Raji (cell line): ENCODE measurements around the gene GOLIM4.
A peak's percentile ranks its signal among the peaks of the same experiment; 100 is the strongest.

Experiments
- POLR2A ChIP-seq: IDR thresholded peaks from 2 replicates; pipeline ENCODE4 v1.6.1; 2011; ENCODE audit warnings: low read depth, low read length, control low read depth; ENCODE audit not compliant: insufficient read depth

GOLIM4 gene, protein sequence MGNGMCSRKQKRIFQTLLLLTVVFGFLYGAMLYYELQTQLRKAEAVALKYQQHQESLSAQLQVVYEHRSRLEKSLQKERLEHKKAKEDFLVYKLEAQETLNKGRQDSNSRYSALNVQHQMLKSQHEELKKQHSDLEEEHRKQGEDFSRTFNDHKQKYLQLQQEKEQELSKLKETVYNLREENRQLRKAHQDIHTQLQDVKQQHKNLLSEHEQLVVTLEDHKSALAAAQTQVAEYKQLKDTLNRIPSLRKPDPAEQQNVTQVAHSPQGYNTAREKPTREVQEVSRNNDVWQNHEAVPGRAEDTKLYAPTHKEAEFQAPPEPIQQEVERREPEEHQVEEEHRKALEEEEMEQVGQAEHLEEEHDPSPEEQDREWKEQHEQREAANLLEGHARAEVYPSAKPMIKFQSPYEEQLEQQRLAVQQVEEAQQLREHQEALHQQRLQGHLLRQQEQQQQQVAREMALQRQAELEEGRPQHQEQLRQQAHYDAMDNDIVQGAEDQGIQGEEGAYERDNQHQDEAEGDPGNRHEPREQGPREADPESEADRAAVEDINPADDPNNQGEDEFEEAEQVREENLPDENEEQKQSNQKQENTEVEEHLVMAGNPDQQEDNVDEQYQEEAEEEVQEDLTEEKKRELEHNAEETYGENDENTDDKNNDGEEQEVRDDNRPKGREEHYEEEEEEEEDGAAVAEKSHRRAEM

DNA sequence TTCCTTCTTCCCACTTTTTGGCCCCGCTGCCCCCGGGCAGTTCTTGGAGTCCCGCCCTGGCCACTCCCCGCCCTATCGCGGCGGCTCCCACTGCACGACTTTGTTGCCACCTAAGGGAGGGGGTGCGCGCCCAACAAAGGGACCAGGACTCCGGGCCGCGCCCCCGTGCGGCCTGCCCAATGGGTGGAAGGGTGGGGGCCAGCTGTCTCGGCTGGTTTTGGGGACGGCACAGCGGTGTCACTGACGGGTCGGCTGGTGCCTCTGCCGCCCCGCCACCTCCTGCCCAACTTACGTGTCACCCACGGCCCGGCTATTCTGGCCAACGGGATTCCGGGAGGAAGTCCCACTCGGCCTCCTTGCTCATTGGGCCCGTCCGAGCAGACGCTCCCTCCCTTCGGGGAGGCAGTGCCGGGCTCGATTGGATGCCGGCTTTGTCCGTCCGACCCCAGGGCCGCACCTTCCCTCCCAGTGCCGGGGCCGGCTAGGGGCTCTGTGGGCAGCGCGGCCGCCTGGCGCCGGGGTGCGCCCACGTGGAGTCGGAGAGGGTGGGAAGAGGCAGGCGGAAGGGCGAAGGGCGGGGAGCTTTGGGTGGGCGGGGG, at the start of gene GOLIM4:
Gene GOLIM4 (minus strand): TSS at position 314 of the 599 bp plus-strand sequence. CDS start 639 bp downstream, outside the sequence.
- TF ChIP-seq POLR2A: peak; percentile 51; the same call in 1 of the 2 replicates

DNA sequence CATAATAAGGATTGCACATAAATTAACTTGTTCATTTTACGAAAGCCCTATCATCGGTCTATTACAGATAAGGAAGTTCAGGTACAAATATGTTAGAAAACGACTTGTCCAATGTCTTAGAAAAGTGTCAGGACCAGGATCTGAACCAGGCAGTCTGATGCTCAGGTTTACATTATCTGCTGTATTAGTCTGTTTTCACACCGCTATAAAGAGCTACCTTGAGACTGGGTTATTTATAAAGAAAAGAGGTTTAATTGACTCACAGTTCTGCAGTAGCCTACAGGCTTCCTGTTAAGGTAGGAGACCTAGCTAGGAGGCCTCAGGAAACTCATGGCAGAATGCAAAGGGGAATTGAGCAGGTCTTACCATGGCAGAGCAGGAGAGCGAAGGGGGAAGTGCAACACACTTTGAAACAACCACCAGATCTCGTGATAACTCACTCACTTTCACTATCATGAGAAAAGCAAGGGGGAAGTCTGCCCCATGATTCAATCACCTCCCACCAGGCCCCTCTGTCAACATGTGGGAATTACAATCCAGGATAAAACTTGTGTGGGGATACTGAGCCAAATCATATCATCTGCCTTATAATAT, 45.8 kb upstream of the GOLIM4 start:
- no peak for TF ChIP-seq POLR2A

DNA sequence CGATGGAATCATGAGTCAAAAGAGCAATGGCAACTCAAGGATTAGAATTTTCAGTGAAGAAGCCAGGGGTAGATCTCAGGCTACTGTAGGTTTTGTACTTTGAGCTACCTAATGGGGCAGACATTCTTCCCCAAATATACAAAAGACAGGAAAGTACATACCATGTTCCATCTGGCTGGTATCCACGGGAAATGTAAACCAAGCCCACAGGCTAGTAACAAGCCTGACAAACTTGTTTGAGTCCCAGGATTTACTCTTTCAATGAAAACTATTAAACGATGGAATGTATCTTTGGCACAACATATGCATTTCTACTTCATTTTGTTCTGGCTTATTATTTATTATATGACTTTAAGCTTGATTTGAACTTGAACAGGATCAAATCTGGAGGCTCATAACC, 44.2 kb upstream of the GOLIM4 start:
- no peak for TF ChIP-seq POLR2A

DNA sequence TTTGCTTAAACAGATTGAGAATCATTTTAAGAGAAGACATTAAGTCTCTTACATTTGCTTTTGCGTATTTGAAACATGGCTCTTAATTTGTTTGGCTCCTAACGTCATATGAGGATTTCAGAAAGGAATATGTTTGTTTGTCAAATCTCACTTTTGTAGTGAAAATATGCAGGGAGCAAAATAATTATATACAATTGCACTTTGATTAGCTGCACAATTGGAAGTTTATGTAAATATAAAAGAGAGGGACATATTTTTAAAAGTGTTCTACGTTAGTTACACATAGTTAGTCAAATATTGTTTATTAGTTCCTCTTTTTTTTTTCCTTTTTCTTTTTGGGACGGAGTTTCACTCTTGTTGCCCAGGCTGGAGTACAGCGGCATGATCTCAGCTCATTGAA, 42.7 kb upstream of the GOLIM4 start:
- TF ChIP-seq POLR2A: no peak

DNA sequence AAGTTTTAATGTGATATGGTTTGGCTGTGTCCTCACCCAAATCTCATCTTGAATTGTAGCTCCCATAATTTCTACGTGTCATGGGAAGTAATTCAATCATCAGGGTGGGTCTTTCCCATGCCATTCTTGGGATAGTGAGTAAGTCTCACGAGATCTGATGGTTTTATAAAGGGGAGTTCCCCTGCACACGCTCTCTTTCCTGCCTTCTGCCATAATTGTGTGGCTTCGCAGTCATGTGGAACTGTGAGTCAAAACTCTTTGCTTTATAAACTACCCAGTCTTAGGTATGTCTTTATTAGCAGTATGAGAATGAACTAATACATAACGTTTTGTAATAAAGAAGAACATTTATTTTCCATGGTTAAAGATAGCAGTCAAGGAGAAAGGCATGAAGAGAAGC, 39.2 kb upstream of the GOLIM4 start:
- TF ChIP-seq POLR2A: no peak

DNA sequence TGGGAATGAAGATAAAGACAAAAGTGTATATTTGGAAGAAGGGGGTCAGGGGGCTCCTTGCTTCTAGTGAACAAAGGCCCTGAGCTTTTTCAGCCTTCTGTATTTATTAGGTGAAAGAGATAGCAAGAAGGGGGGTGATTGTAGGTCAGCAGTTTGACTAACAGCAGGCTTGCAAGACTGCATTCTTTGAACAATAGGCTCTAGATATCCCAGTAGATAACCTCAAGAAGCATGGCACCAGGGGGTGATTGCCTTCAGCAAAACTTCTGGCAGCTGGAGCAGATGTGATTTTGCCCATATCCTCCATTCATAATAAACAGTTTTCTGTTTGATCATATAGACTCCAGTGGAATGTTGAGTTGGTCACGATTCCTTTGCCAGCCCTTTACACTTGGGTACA, 31.7 kb upstream of the GOLIM4 start:
- no peak for TF ChIP-seq POLR2A

DNA sequence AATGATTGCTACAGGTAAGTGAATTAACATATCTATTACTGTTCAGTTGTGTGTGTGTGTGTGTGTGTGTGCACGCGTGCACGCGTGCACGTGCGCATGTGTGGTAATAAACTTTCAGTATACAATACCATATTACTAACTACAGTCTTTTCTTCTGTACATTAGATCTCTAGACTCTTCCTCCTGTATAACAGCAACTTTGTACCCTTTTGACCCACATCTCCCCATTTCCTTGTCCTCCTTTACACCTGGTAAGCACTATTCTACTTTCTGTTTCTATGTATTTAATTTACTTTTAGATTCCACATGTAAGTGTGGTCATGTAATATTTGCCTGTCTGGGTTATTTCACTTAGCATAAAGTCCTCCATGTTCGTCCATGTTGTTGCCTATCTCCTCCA, 29.1 kb upstream of the GOLIM4 start:
- TF ChIP-seq POLR2A: no peak

DNA sequence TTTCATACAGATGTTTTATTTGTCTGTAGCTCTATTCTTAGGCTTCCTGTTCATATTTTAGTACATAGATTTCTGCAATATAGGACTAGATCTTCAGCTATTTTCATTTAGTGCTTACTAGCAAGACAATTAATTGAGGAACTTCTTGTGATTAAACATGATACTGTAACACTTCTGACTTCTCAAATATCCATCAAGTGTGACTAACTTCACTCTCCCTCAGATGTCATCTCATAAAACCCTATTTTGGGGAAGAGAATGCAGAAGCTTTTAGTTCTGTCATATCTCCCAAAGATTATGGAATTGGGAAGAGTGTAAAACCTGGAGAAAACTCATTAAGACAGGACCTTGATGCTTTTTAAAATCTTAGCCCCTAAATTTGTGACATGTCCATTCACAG, 28.6 kb upstream of the GOLIM4 start:
- TF ChIP-seq POLR2A: no peak

DNA sequence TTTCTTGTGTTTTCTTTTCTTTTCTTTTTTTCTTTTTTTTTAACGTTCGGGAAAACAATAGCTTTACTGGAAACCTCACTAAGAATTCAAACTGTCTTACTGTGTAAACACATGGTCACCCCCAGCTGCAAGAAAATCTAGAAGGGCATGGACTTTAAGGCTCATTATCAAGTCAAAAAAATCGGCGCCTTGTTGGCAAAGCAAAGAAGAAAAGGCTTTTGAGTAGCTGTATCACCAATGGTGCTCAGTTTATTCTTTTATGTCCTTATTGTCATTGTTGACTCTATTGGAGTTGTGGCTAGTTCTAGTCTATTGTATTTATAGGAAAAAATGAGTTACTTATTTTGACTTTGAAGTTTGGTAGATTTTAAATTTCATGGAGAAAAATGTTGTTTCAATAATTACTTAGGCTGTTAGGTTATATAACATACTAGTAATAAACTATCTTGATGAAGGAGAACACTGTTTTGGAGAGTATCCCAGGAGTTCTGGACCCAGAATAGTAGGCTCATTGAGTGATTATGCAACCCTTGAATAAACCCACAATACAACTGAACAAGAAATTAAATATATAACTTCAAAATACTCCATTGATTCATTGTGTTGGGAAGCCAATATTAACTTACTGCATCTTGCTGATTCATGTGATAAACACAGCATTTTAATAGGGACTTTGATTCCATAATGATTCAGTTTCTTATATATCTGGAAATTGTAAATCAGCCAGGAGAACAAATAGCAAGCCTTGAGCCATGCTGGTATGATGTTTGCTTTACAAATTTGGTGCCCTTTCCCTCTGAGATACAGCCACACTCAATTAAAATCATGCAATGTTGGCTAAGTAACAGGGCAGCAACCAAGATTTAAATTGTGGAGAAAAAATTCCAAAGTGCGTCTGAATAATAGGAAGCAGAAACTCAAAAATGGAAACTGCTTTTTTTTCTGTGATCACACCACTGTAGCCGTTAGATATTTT, 27.8 kb upstream of the GOLIM4 start:
- no peak for TF ChIP-seq POLR2A

DNA sequence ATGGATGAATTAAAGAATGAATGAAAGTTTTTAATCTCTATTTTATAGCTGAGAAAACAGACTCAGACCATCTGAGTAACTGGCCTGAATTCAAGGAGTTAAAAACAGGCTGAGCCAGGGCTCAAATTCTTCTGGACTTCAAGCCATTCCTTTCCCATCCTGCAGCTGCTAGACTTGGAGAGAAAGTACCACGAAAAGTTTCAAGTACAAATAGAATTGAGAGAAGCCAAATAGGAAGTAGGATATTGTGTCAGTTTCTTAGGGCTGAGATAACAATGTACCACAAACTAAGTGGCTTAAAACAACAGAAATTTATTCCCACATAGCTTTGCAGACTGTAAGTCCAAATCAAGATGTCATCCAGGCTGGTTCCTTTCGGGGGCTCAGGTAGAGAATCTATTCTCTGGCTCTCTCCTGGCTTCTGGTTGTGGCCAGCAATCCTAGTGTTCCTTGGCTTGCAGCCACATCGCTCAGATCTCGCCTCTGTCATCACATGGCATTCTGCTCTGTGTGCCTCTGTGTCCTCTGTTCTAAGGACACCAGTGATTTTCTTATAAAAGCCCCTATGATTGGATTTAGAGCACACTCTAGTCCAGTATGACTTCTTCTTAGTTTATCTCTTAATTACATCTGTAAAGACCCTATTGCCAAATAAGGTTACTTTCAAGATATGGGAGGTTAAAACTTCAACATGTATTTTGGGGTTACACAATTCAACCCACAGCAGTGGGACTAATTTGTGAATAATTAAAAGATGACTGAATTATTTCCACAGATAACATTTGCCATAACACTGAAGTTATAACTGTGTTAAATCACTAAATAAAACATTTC, 25.7 kb upstream of the GOLIM4 start:
- no peak for TF ChIP-seq POLR2A

DNA sequence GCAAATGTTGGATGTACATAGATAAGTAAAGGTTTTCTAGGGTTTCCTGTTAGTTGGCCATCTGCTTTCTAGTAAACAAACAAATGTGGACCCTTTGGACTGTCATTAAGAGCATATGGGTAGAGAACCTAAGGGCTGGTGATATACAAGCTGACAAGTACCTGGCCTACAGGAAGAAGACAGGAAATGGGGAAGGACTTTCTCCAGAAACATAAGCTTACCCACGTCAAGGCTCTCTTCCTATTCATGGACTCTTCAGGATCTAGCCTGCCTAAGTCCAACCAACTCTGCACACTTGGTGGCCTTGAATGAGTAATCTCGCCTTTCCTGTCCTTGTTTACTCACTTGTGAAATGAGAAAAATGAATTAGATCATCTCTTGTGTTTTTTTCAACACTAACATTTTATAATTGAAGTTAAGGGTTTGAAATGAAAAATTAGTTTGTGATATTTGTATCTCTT, 22.2 kb upstream of the GOLIM4 start:
- no peak for TF ChIP-seq POLR2A

DNA sequence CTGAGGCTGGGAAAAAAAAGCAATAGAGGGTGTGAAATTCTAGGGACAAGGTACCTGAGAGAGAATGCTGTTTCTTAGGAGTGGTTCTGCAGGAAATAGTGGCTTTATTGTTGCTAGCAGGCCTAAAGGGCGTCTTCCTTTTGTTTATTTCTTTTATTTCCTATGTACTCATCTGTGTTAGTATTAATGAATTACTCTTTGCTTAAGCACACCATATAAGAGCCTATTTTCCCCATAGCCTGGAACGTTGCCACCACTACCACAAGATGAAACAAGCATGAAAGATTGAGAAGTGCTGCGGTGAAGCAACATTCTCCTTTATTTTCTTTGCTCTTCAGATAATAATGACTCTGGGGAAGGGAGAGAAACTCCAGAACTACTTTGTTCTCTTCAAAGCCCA, 21.3 kb upstream of the GOLIM4 start:
- no peak for TF ChIP-seq POLR2A

DNA sequence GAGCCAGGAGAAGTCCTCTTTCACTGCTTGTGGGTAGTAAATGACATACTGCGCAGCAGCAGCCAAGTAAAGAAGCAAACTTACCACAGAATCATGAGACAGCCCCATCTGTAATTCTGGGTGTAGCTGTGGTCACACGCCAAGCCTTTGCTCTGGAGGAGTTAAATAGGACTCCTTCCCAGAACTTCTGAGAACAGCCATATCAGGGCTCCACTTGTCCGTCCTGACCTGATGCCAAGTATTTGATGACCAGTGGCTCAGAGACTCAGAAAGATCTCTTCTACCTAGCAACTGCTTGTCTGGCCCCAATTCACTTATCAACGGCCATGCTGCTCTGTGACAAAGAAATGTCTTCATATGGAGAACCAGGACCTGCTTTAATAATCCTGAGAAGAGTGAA, 20.6 kb upstream of the GOLIM4 start:
- TF ChIP-seq POLR2A: no peak
